ENCODE measurements around the gene BZW1.

Gene BZW1

GRCh38 chr2:200839513-200839912 is 27.8 kb downstream of the BZW1 start:
- Histone ChIP-seq H3K4me1 (ENCODE audit: control insufficient read depth, insufficient read depth, low read length) (no peaks in the 10 kb centered on the region), H3K9ac (ENCODE audit: low read length in 2 of 2) (no peak overlapping the region), H3K27me3 (ENCODE audit: control insufficient read depth in 1 of 2, insufficient read depth in 2 of 2, low read length in 2 of 2) (no peaks in the 10 kb centered on the region), H3K4me3 (ENCODE audit: low read length in 2 of 2) (no peak overlapping the region), H3K9me3 (ENCODE audit: control insufficient read depth in 2 of 2, low read length in 2 of 2) (no peaks in the 10 kb centered on the region), H3K27ac (ENCODE audit: low read length) (no peak overlapping the region), H3K36me3 (ENCODE audit: control insufficient read depth in 2 of 2, insufficient read depth in 2 of 2, low read length in 2 of 2) (no peaks in the 10 kb centered on the region)

- no peak overlapping the region for H3K9ac ChIP-seq (ENCODE audit: low read length in 2 of 2)
- H3K27me3 ChIP-seq (ENCODE audit: control insufficient read depth in 1 of 2, insufficient read depth in 2 of 2, low read length in 2 of 2), result no peaks in the 10 kb centered on the region
- no peaks in the 10 kb centered on the region for H3K4me1 ChIP-seq (ENCODE audit: control insufficient read depth, insufficient read depth, low read length)
- no peak overlapping the region for H3K27ac ChIP-seq (ENCODE audit: low read length)
- no peaks in the 10 kb centered on the region for H3K9me3 ChIP-seq (ENCODE audit: control insufficient read depth in 2 of 2, low read length in 2 of 2)
- H3K4me3 ChIP-seq (ENCODE audit: low read length in 2 of 2), result no peak overlapping the region
- H3K36me3 ChIP-seq (ENCODE audit: control insufficient read depth in 2 of 2, insufficient read depth in 2 of 2, low read length in 2 of 2), result no peaks in the 10 kb centered on the region
Measured at GRCh38 chr2:200843993-200844948, 32.6 kb downstream of the BZW1 start.

- H3K27me3 ChIP-seq (ENCODE audit: control insufficient read depth in 1 of 2, insufficient read depth in 2 of 2, low read length in 2 of 2), result no peaks in the 10 kb centered on the region
- no peak overlapping the region for H3K27ac ChIP-seq (ENCODE audit: low read length)
- no peaks in the 10 kb centered on the region for H3K36me3 ChIP-seq (ENCODE audit: control insufficient read depth in 2 of 2, insufficient read depth in 2 of 2, low read length in 2 of 2)
- H3K9ac ChIP-seq (ENCODE audit: low read length in 2 of 2), result no peak overlapping the region
- no peaks in the 10 kb centered on the region for H3K4me1 ChIP-seq (ENCODE audit: control insufficient read depth, insufficient read depth, low read length)
- H3K9me3 ChIP-seq (ENCODE audit: control insufficient read depth in 2 of 2, low read length in 2 of 2), result no peaks in the 10 kb centered on the region
- H3K4me3 ChIP-seq (ENCODE audit: low read length in 2 of 2), result no peak overlapping the region
Measured at GRCh38 chr2:200845194-200845593, 33.5 kb downstream of the BZW1 start.

GRCh38 chr2:200845669-200846325 is 34.1 kb downstream of the BZW1 start:
- H3K36me3 ChIP-seq (ENCODE audit: control insufficient read depth in 2 of 2, insufficient read depth in 2 of 2, low read length in 2 of 2), result peaks cover 2 to 4% of the 10 kb centered on the region in 2 donors
- H3K4me1 ChIP-seq (ENCODE audit: control insufficient read depth, insufficient read depth, low read length), result no peaks in the 10 kb centered on the region
- no peaks in the 10 kb centered on the region for H3K27me3 ChIP-seq (ENCODE audit: control insufficient read depth in 1 of 2, insufficient read depth in 2 of 2, low read length in 2 of 2)
- no peak overlapping the region for H3K27ac ChIP-seq (ENCODE audit: low read length)
- no peak overlapping the region for H3K9ac ChIP-seq (ENCODE audit: low read length in 2 of 2)
- no peaks in the 10 kb centered on the region for H3K9me3 ChIP-seq (ENCODE audit: control insufficient read depth in 2 of 2, low read length in 2 of 2)
- H3K4me3 ChIP-seq (ENCODE audit: low read length in 2 of 2), result no peak overlapping the region

GRCh38 chr2:200847269-200847668 is 35.6 kb downstream of the BZW1 start:
- H3K4me3 ChIP-seq (ENCODE audit: low read length in 2 of 2), result no peak overlapping the region
- no peaks in the 10 kb centered on the region for H3K4me1 ChIP-seq (ENCODE audit: control insufficient read depth, insufficient read depth, low read length)
- H3K9me3 ChIP-seq (ENCODE audit: control insufficient read depth in 2 of 2, low read length in 2 of 2), result no peaks in the 10 kb centered on the region
- no peak overlapping the region for H3K9ac ChIP-seq (ENCODE audit: low read length in 2 of 2)
- H3K36me3 ChIP-seq (ENCODE audit: control insufficient read depth in 2 of 2, insufficient read depth in 2 of 2, low read length in 2 of 2), result peaks cover 14 to 17% of the 10 kb centered on the region in 2 donors
- no peak overlapping the region for H3K27ac ChIP-seq (ENCODE audit: low read length)
- H3K27me3 ChIP-seq (ENCODE audit: control insufficient read depth in 1 of 2, insufficient read depth in 2 of 2, low read length in 2 of 2), result no peaks in the 10 kb centered on the region

- no peaks in the 10 kb centered on the region for H3K4me1 ChIP-seq (ENCODE audit: control insufficient read depth, insufficient read depth, low read length)
- H3K9me3 ChIP-seq (ENCODE audit: control insufficient read depth in 2 of 2, low read length in 2 of 2), result no peaks in the 10 kb centered on the region
- no peak overlapping the region for H3K4me3 ChIP-seq (ENCODE audit: low read length in 2 of 2)
- H3K27me3 ChIP-seq (ENCODE audit: control insufficient read depth in 1 of 2, insufficient read depth in 2 of 2, low read length in 2 of 2), result no peaks in the 10 kb centered on the region
- peaks cover 20 to 23% of the 10 kb centered on the region in 2 donors for H3K36me3 ChIP-seq (ENCODE audit: control insufficient read depth in 2 of 2, insufficient read depth in 2 of 2, low read length in 2 of 2)
- no peak overlapping the region for H3K27ac ChIP-seq (ENCODE audit: low read length)
- no peak overlapping the region for H3K9ac ChIP-seq (ENCODE audit: low read length in 2 of 2)
Measured at GRCh38 chr2:200847939-200848338, 36.2 kb downstream of the BZW1 start.

GRCh38 chr2:200850512-200851256 is 39.0 kb downstream of the BZW1 start:
- Histone ChIP-seq H3K9me3 (ENCODE audit: control insufficient read depth in 2 of 2, low read length in 2 of 2) (no peaks in the 10 kb centered on the region), H3K4me3 (ENCODE audit: low read length in 2 of 2) (no peak overlapping the region), H3K27me3 (ENCODE audit: control insufficient read depth in 1 of 2, insufficient read depth in 2 of 2, low read length in 2 of 2) (no peaks in the 10 kb centered on the region), H3K27ac (ENCODE audit: low read length) (no peak overlapping the region), H3K9ac (ENCODE audit: low read length in 2 of 2) (no peak overlapping the region), H3K4me1 (ENCODE audit: control insufficient read depth, insufficient read depth, low read length) (no peaks in the 10 kb centered on the region), H3K36me3 (ENCODE audit: control insufficient read depth in 2 of 2, insufficient read depth in 2 of 2, low read length in 2 of 2) (peaks cover 42% of the 10 kb centered on the region in 2 donors)

GRCh38 chr2:200851398-200852248 is 39.9 kb downstream of the BZW1 start:
- Histone ChIP-seq H3K9ac (ENCODE audit: low read length in 2 of 2) (no peak overlapping the region), H3K27me3 (ENCODE audit: control insufficient read depth in 1 of 2, insufficient read depth in 2 of 2, low read length in 2 of 2) (no peaks in the 10 kb centered on the region), H3K4me3 (ENCODE audit: low read length in 2 of 2) (no peak overlapping the region), H3K36me3 (ENCODE audit: control insufficient read depth in 2 of 2, insufficient read depth in 2 of 2, low read length in 2 of 2) (peaks cover 47 to 48% of the 10 kb centered on the region in 2 donors), H3K9me3 (ENCODE audit: control insufficient read depth in 2 of 2, low read length in 2 of 2) (no peaks in the 10 kb centered on the region), H3K27ac (ENCODE audit: low read length) (no peak overlapping the region), H3K4me1 (ENCODE audit: control insufficient read depth, insufficient read depth, low read length) (no peaks in the 10 kb centered on the region)

- Histone ChIP-seq H3K4me1 (ENCODE audit: control insufficient read depth, insufficient read depth, low read length) (no peaks in the 10 kb centered on the region), H3K4me3 (ENCODE audit: low read length in 2 of 2) (no peak overlapping the region), H3K9ac (ENCODE audit: low read length in 2 of 2) (no peak overlapping the region), H3K9me3 (ENCODE audit: control insufficient read depth in 2 of 2, low read length in 2 of 2) (no peaks in the 10 kb centered on the region), H3K36me3 (ENCODE audit: control insufficient read depth in 2 of 2, insufficient read depth in 2 of 2, low read length in 2 of 2) (peaks cover 55 to 58% of the 10 kb centered on the region in 2 donors), H3K27ac (ENCODE audit: low read length) (no peak overlapping the region), H3K27me3 (ENCODE audit: control insufficient read depth in 1 of 2, insufficient read depth in 2 of 2, low read length in 2 of 2) (no peaks in the 10 kb centered on the region)
Measured at GRCh38 chr2:200852605-200853004, 40.9 kb downstream of the BZW1 start.

- H3K27me3 ChIP-seq (ENCODE audit: control insufficient read depth in 1 of 2, insufficient read depth in 2 of 2, low read length in 2 of 2), result no peaks in the 10 kb centered on the region
- H3K9ac ChIP-seq (ENCODE audit: low read length in 2 of 2), result no peak overlapping the region
- peaks cover 57 to 66% of the 10 kb centered on the region in 2 donors for H3K36me3 ChIP-seq (ENCODE audit: control insufficient read depth in 2 of 2, insufficient read depth in 2 of 2, low read length in 2 of 2)
- H3K4me1 ChIP-seq (ENCODE audit: control insufficient read depth, insufficient read depth, low read length), result peaks cover 7% of the 10 kb centered on the region
- H3K27ac ChIP-seq (ENCODE audit: low read length), result no peak overlapping the region
- no peaks in the 10 kb centered on the region for H3K9me3 ChIP-seq (ENCODE audit: control insufficient read depth in 2 of 2, low read length in 2 of 2)
- H3K4me3 ChIP-seq (ENCODE audit: low read length in 2 of 2), result no peak overlapping the region
Measured at GRCh38 chr2:200856806-200857205, 45.1 kb downstream of the BZW1 start.

Data from stomach smooth muscle (tissue), 2 donors.